B cell (primary cell): ENCODE measurements around the gene VANGL2. TPM values are rescaled to one million over a fixed set of nuclear protein-coding genes. Genes with fewer than 3 reads are reported as not detected.

Source experiments
- ATAC-seq: fragments of 200-7000 bp; cut with Tn5 transposase; one replicate; pipeline ENCODE4 v1.10.0; 2021; ENCODE audit warnings: low read depth, mild to moderate bottlenecking, moderate number of reproducible peaks, moderate library complexity
- CTCF ChIA-PET: fragments of 350-600 bp; sonication (Branson Sonifier 250); formaldehyde crosslinking; loops from one replicate; lab custom pipeline; 2021; ENCODE audit warnings: antibody characterized with exemption, inconsistent platforms; lab: Charles Lee
- POLR2A ChIA-PET: fragments of 350-600 bp; sonication (Branson Sonifier 250); formaldehyde crosslinking; loops from one replicate; lab custom pipeline; 2021; ENCODE audit warnings: antibody characterized with exemption; lab: Charles Lee
- DNase-seq: peaks from one replicate; pipeline ENCODE4 v3.0.0; 2013
- H2AFZ ChIP-seq: 2 replicates; pipeline ENCODE4 v1.6.1; 2012; ENCODE audit warnings: mild to moderate bottlenecking, low read depth, low read length; ENCODE audit not compliant: insufficient read depth, poor library complexity, severe bottlenecking
- H3K27ac ChIP-seq, 2 donors: 1 replicate in 1 of 2; 2 replicates in 1 of 2; pipeline ENCODE4 v1.5.1; 2012 to 2013; ENCODE audit warnings: low read length in 2 of 2, mild to moderate bottlenecking in 2 of 2, moderate library complexity in 1 of 2
- H3K27me3 ChIP-seq, 4 experiments: fragments of 200-600 bp in 1 of 4; sonication (generic) in 1 of 4; replicated peaks in 1 of 4; 1 replicate in 2 of 4; 2 replicates in 2 of 4; pipeline versions ENCODE4 v1.6.1 to v1.7.0; 2013 to 2016; ENCODE audit warnings: low read length in 3 of 4, mild to moderate bottlenecking in 2 of 4, mixed read lengths in 1 of 4, moderate library complexity in 1 of 4; ENCODE audit not compliant: insufficient read depth in 4 of 4, control insufficient read depth in 3 of 4; ENCODE audit errors: control extremely low read depth in 1 of 4
- H3K36me3 ChIP-seq, 2 experiments: replicated peaks in 1 of 2; 1 replicate in 1 of 2; 2 replicates in 1 of 2; pipeline versions ENCODE4 v1.6.1 to v1.7.1; 2013; ENCODE audit warnings: low read length in 1 of 2; ENCODE audit not compliant: insufficient read depth in 2 of 2, control insufficient read depth in 1 of 2; ENCODE audit errors: control extremely low read depth in 1 of 2, extremely low read depth in 1 of 2
- H3K4me1 ChIP-seq, 2 donors: fragments of 200-600 bp in 1 of 2; sonication (generic) in 1 of 2; 1 replicate in 1 of 2; 2 replicates in 1 of 2; pipeline versions ENCODE4 v1.5.1 to v1.6.1; 2013 to 2017; ENCODE audit warnings: low read length in 2 of 2; ENCODE audit not compliant: control insufficient read depth in 2 of 2, insufficient read depth in 2 of 2
- H3K4me2 ChIP-seq: replicated peaks from 2 replicates; pipeline ENCODE3; 2012; ENCODE audit warnings: mild to moderate bottlenecking, low read depth, low read length; ENCODE audit not compliant: poor library complexity, severe bottlenecking
- H3K4me3 ChIP-seq, 5 experiments: fragments of 200-600 bp in 1 of 5; sonication (generic) in 1 of 5; 1 replicate in 3 of 5; 2 replicates in 2 of 5; pipeline versions ENCODE4 v1.5.1 to v1.7.0; 2011 to 2016; ENCODE audit warnings: low read length in 4 of 5, mild to moderate bottlenecking in 4 of 5, low read depth in 2 of 5, control low read depth in 1 of 5, moderate library complexity in 1 of 5; ENCODE audit not compliant: insufficient read depth in 1 of 5; ENCODE audit errors: control extremely low read depth in 1 of 5, extremely low read depth in 1 of 5
- H3K79me2 ChIP-seq: fragments of 200-600 bp; sonication (generic); one replicate; pipeline ENCODE4 v1.6.0; 2016; ENCODE audit warnings: low read length; ENCODE audit not compliant: control insufficient read depth, insufficient read depth
- H3K9ac ChIP-seq: fragments of 200-600 bp; sonication (generic); 2 replicates; pipeline ENCODE4 v1.6.1; 2017; ENCODE audit warnings: mild to moderate bottlenecking, low read length, moderate library complexity
- H3K9me3 ChIP-seq, 3 donors: one replicate each; pipeline versions ENCODE4 v1.6.1 to v1.7.1; 2013; ENCODE audit warnings: low read length in 2 of 3; ENCODE audit not compliant: control insufficient read depth in 2 of 3, insufficient read depth in 1 of 3; ENCODE audit errors: control extremely low read depth in 1 of 3
- H4K20me1 ChIP-seq: 2 replicates; pipeline ENCODE4 v1.6.0; 2012; ENCODE audit warnings: mild to moderate bottlenecking, low read length; ENCODE audit not compliant: insufficient read depth, control insufficient read depth, poor library complexity, severe bottlenecking
- H3K27ac Mint-ChIP-seq: one replicate; pipeline ENCODE4 v1.8.0; 2021; ENCODE audit warnings: mixed read lengths
- H3K27me3 Mint-ChIP-seq: one replicate; pipeline ENCODE4 v1.8.0; 2021; ENCODE audit warnings: mixed read lengths
- H3K4me1 Mint-ChIP-seq: one replicate; pipeline ENCODE4 v1.8.0; 2021; ENCODE audit warnings: mixed read lengths
- H3K4me3 Mint-ChIP-seq: one replicate; pipeline ENCODE4 v1.8.0; 2021; ENCODE audit warnings: mixed read lengths
- H3K9me3 Mint-ChIP-seq: one replicate; pipeline ENCODE4 v1.8.0; 2022; ENCODE audit warnings: mixed read lengths; ENCODE audit not compliant: insufficient read depth
- CTCF ChIP-seq: fragments of 200-600 bp; IDR thresholded peaks from one replicate; pipeline ENCODE4 v1.8.0; 2022; ENCODE audit warnings: antibody characterized with exemption, mild to moderate bottlenecking
- EZH2 ChIP-seq: IDR thresholded peaks from 2 replicates; pipeline ENCODE4 v1.6.1; 2012; ENCODE audit warnings: borderline replicate concordance, low read depth, mild to moderate bottlenecking, moderate library complexity, low read length; ENCODE audit not compliant: insufficient read depth, poor library complexity, severe bottlenecking
- WGBS: methylation state at CpG from one replicate; pipeline ENCODE4 v1.1.5; 2013; ENCODE audit warnings: missing lambda C conversion rate; ENCODE audit not compliant: insufficient coverage; 5-methylcytosine and 5-hydroxymethylcytosine counted together
- intact Hi-C: fragments of 100-400 bp; cut with micrococcal nuclease; formaldehyde crosslinking; loops from one replicate; pipeline ENCODE4 v1.10.0; 2022
- polyA plus RNA-seq: library from polyadenylated mRNA; depleted of rRNA; stranded (reverse); fragments of >200 nt; gene quantifications from 2 replicates; pipeline ENCODE4 v1.2.3, GENCODE V29; 2012
- total RNA-seq, 2 donors: library from RNA; stranded (reverse); fragments of 120-200 nt in 1 of 2; gene quantifications; 1 replicate in 1 of 2; 2 replicates in 1 of 2; pipeline versions ENCODE4 v1.2.3 to v1.2.4, GENCODE V29; 2013 to 2022

VANGL2 gene
- total and polyA plus RNA-seq, 2 donors (not counting 1 experiment from before 2014, with no cell fraction given): 0.48 to 14.4 TPM

- Mint-ChIP-seq H3K9me3 (no peaks in the 10 kb centered on the region), H3K27me3 (no peaks in the 10 kb centered on the region), H3K4me1 (peaks cover 13% of the 10 kb centered on the region), H3K27ac (no peak overlapping the region), H3K4me3 (no peak overlapping the region)
- no peak overlapping the region for H3K27ac ChIP-seq
- DNase-seq (no peak), ATAC-seq (no peak)
- H3K4me1 ChIP-seq: peaks cover 11 to 13% of the 10 kb centered on the region in 2 donors
- H2AFZ ChIP-seq: no peak overlapping the region
- no peaks in the 10 kb centered on the region for H3K36me3 ChIP-seq
- no peaks in the 10 kb centered on the region for H3K27me3 ChIP-seq
- H3K79me2 ChIP-seq: no peaks in the 10 kb centered on the region
- H3K4me2 ChIP-seq: no peak overlapping the region
- POLR2A ChIA-PET: no interaction called here
- 96% methylated on average over 40 of the region's 42 CpGs for WGBS
- TF ChIP-seq EZH2 (no peak), CTCF (no peak)
- H3K9me3 ChIP-seq: no peaks in the 10 kb centered on the region
- H3K9ac ChIP-seq: no peak overlapping the region
- intact Hi-C loops: no loop called here
- H3K4me3 ChIP-seq: no peak overlapping the region
- no peaks in the 10 kb centered on the region for H4K20me1 ChIP-seq
- CTCF ChIA-PET: interaction anchor here (0.7 to 1.5 kb wide), 4 partner anchors 18 to 177 kb away, joined by 3 to 5 read pairs (median 4); no protein-coding TSS in a partner anchor
Measured at GRCh38 chr1:160370561-160371345, 29.6 kb upstream of the VANGL2 start.

DNA sequence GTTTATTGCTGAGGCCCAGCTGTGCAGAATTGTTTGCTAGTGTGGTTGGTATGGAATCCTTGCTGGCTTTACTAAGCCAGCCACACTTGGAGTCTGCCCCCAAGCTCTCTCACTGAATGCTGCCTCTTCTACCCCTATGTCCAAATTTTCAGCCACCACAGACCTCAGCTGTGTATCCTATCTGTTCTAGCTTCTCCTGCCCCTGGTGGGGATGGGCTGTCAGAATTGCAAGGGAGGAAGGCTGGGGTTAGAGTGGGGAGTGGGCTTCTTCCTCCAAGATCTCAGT lies 29.1 kb upstream of the VANGL2 start:
- H2AFZ ChIP-seq: no peak overlapping the region
- TF ChIP-seq CTCF: no peak
- TF ChIP-seq EZH2: no peak
- CTCF ChIA-PET: interaction anchor here (0.7 to 1.5 kb wide), 4 partner anchors 19 to 178 kb away, joined by 3 to 5 read pairs (median 4); no protein-coding TSS in a partner anchor
- H3K79me2 ChIP-seq: no peaks in the 10 kb centered on the region
- H4K20me1 ChIP-seq: no peaks in the 10 kb centered on the region
- DNase-seq (no peak), ATAC-seq (no peak)
- H3K4me2 ChIP-seq: no peak overlapping the region
- no peaks in the 10 kb centered on the region for H3K36me3 ChIP-seq
- no peaks in the 10 kb centered on the region for H3K9me3 ChIP-seq
- H3K4me3 ChIP-seq: no peak overlapping the region
- H3K27ac ChIP-seq: no peak overlapping the region
- H3K27me3 ChIP-seq: no peaks in the 10 kb centered on the region
- POLR2A ChIA-PET: no interaction called here
- H3K9ac ChIP-seq: no peak overlapping the region
- H3K4me1 Mint-ChIP-seq: peaks cover 18% of the 10 kb centered on the region
- intact Hi-C loops: no loop called here
- H3K9me3 Mint-ChIP-seq: no peaks in the 10 kb centered on the region
- no peak overlapping the region for H3K4me3 Mint-ChIP-seq
- no peaks in the 10 kb centered on the region for H3K27me3 Mint-ChIP-seq
- H3K27ac Mint-ChIP-seq: no peak overlapping the region
- peaks cover 16 to 18% of the 10 kb centered on the region in 2 donors for H3K4me1 ChIP-seq
